ENCODE measurements around the gene DTX3.
"Not testable (repeated sequence)": the region's sequence is repeated elsewhere in the genome, so short reads cannot be mapped to it uniquely, and the experiment has no call there.

DTX3 gene

GRCh38 chr12:57604454-57604991 lies at the start of gene DTX3:
Gene DTX3 (plus strand): TSS chr12:57604824. CDS start chr12:57606518, 1,694 bp downstream.
- H3K4me3 ChIP-seq (ENCODE audit: low read depth, low read length), result peak within 1 kb of the TSS; percentile 88

- no peak overlapping the region for H3K4me3 ChIP-seq (ENCODE audit: low read depth, low read length)
Observed at GRCh38 chr12:57554897-57555296, 49.7 kb upstream of the DTX3 start.

GRCh38 chr12:57558864-57559263 lies 45.8 kb upstream of the DTX3 start:
- H3K4me3 ChIP-seq (ENCODE audit: low read depth, low read length), result no peak overlapping the region

GRCh38 chr12:57560516-57560915 lies 44.1 kb upstream of the DTX3 start:
- no peak overlapping the region for H3K4me3 ChIP-seq (ENCODE audit: low read depth, low read length)

- not testable (repeated sequence) for H3K4me3 ChIP-seq (ENCODE audit: low read depth, low read length)
Observed at GRCh38 chr12:57561117-57561516, 43.5 kb upstream of the DTX3 start.

GRCh38 chr12:57563358-57563757 lies 41.3 kb upstream of the DTX3 start:
- no peak overlapping the region for H3K4me3 ChIP-seq (ENCODE audit: low read depth, low read length)

GRCh38 chr12:57564178-57564740 lies 40.4 kb upstream of the DTX3 start:
- no peak overlapping the region for H3K4me3 ChIP-seq (ENCODE audit: low read depth, low read length)

GRCh38 chr12:57568838-57569237 lies 35.8 kb upstream of the DTX3 start:
- H3K4me3 ChIP-seq (ENCODE audit: low read depth, low read length), result no peak overlapping the region

GRCh38 chr12:57569858-57570257 lies 34.8 kb upstream of the DTX3 start:
- no peak overlapping the region for H3K4me3 ChIP-seq (ENCODE audit: low read depth, low read length)

GRCh38 chr12:57570438-57570837 lies 34.2 kb upstream of the DTX3 start:
- H3K4me3 ChIP-seq (ENCODE audit: low read depth, low read length), result not testable (repeated sequence)

GRCh38 chr12:57571926-57572762 lies 32.5 kb upstream of the DTX3 start:
- no peak overlapping the region for H3K4me3 ChIP-seq (ENCODE audit: low read depth, low read length)

- H3K4me3 ChIP-seq (ENCODE audit: low read depth, low read length), result no peak overlapping the region
Observed at GRCh38 chr12:57574795-57575194, 29.8 kb upstream of the DTX3 start.

GRCh38 chr12:57575771-57576612 lies 28.6 kb upstream of the DTX3 start:
- no peak overlapping the region for H3K4me3 ChIP-seq (ENCODE audit: low read depth, low read length)

GRCh38 chr12:57576613-57577160 lies 27.9 kb upstream of the DTX3 start:
- H3K4me3 ChIP-seq (ENCODE audit: low read depth, low read length), result no peak overlapping the region

- no peak overlapping the region for H3K4me3 ChIP-seq (ENCODE audit: low read depth, low read length)
Observed at GRCh38 chr12:57577981-57578758, 26.5 kb upstream of the DTX3 start.

GRCh38 chr12:57579011-57579410 lies 25.6 kb upstream of the DTX3 start:
- no peak overlapping the region for H3K4me3 ChIP-seq (ENCODE audit: low read depth, low read length)

- H3K4me3 ChIP-seq (ENCODE audit: low read depth, low read length), result no peak overlapping the region
Observed at GRCh38 chr12:57579677-57580465, 24.8 kb upstream of the DTX3 start.

- H3K4me3 ChIP-seq (ENCODE audit: low read depth, low read length), result no peak overlapping the region
Observed at GRCh38 chr12:57580466-57580795, 24.2 kb upstream of the DTX3 start.

GRCh38 chr12:57581802-57582201 lies 22.8 kb upstream of the DTX3 start:
- H3K4me3 ChIP-seq (ENCODE audit: low read depth, low read length), result no peak overlapping the region

GRCh38 chr12:57582440-57582839 lies 22.2 kb upstream of the DTX3 start:
- no peak overlapping the region for H3K4me3 ChIP-seq (ENCODE audit: low read depth, low read length)
